Esophagus muscularis mucosa (tissue), 4 donors: Measurements from ENCODE around the gene SPRED2. TPM values are rescaled to one million over a fixed set of nuclear protein-coding genes. Genes with fewer than 3 reads are reported as not detected.
A peak's percentile ranks its signal among the peaks of the same experiment; 100 is the strongest.

Experiments
- DNase-seq: peaks from one replicate; pipeline ENCODE4 v3.0.0-alpha.2; 2017; ENCODE audit errors: extremely low spot score
- H3K27ac ChIP-seq, 4 donors: fragments of 200-600 bp; sonication (generic); replicated peaks in 1 of 4; 1 replicate in 3 of 4; 2 replicates in 1 of 4; pipeline ENCODE4 v1.5.1; 2016 to 2019; ENCODE audit warnings: mild to moderate bottlenecking in 1 of 4
- H3K27me3 ChIP-seq, 4 donors: fragments of 200-600 bp; sonication (generic); one replicate each; pipeline versions ENCODE4 v1.5.1 to v1.6.0; 2016 to 2019
- H3K36me3 ChIP-seq, 4 donors: fragments of 200-600 bp; sonication (generic); one replicate each; pipeline ENCODE4 v1.5.1; 2016 to 2019
- H3K4me1 ChIP-seq, 4 donors: fragments of 200-600 bp; sonication (generic); one replicate each; pipeline ENCODE4 v1.5.1; 2016 to 2019
- H3K4me3 ChIP-seq, 4 donors: fragments of 200-600 bp; sonication (generic); 1 replicate in 2 of 4; 2 replicates in 2 of 4; pipeline ENCODE4 v1.5.1; 2016 to 2019; ENCODE audit warnings: mild to moderate bottlenecking in 4 of 4, moderate library complexity in 1 of 4
- H3K9me3 ChIP-seq, 4 donors: fragments of 200-600 bp; sonication (generic); 1 replicate in 3 of 4; 2 replicates in 1 of 4; pipeline ENCODE4 v1.5.1; 2016 to 2019
- CTCF ChIP-seq, 3 experiments: fragments of 200-600 bp in 2 of 3; fragments of 450-650 bp in 1 of 3; sonication (generic) in 2 of 3; IDR thresholded peaks; one replicate each; pipeline ENCODE4 v1.5.1; 2017 to 2019; ENCODE audit warnings: antibody characterized with exemption in 3 of 3, mild to moderate bottlenecking in 2 of 3, moderate library complexity in 1 of 3
- EP300 ChIP-seq: sonication (generic); formaldehyde crosslinking; IDR thresholded peaks from one replicate; pipeline ENCODE4 v1.6.1; 2017; ENCODE audit warnings: antibody characterized with exemption
- POLR2A ChIP-seq: fragments of 450-650 bp; IDR thresholded peaks from one replicate; pipeline ENCODE4 v1.6.1; 2017; ENCODE audit warnings: antibody characterized with exemption, moderate library complexity, mild to moderate bottlenecking, low read depth
- POLR2AphosphoS5 ChIP-seq, 2 donors: sonication (generic); formaldehyde crosslinking; IDR thresholded peaks; one replicate each; pipeline ENCODE4 v1.6.1; 2017; ENCODE audit warnings: antibody characterized with exemption in 2 of 2
- WGBS: methylation state at CpG from one replicate; pipeline ENCODE4 v1.1.5; 2018; 5-methylcytosine and 5-hydroxymethylcytosine counted together
- intact Hi-C: fragments of 100-400 bp; cut with DNase I; formaldehyde crosslinking; loops from one replicate; pipeline ENCODE4 v1.15.1; 2023
- total RNA-seq, 4 donors: library from RNA; depleted of rRNA; stranded (reverse); fragments of >200 nt; gene quantifications; one replicate each; pipeline versions ENCODE4 v1.1.0 to v1.2.1, GENCODE V29; 2016

The SPRED2 gene
- total RNA-seq, 4 donors from 2014 or later = 17.4 to 25.6 (median 18.7) TPM

GRCh38 chr2:65417509-65418085 lies 14.8 kb downstream of the SPRED2 start:
- Histone ChIP-seq H3K9me3 (no peaks in the 10 kb centered on the region), H3K4me1 (peaks cover 28 to 47% (median 39%) of the 10 kb centered on the region in 4 donors), H3K4me3 (no peak overlapping the region), H3K36me3 (no peaks in the 10 kb centered on the region), H3K27ac (no peak overlapping the region), H3K27me3 (no peaks in the 10 kb centered on the region)
- intact Hi-C loops = no loop called here
- no peak for DNase-seq
- WGBS = 90% methylated on average over 3 of the region's 3 CpGs
- TF ChIP-seq EP300 (no peak), CTCF (IDR thresholded peaks at IDR 0.05) (no peak), POLR2AphosphoS5 (IDR thresholded peaks at IDR 0.05) (no peak), POLR2A (no peak)

- WGBS = 97% methylated on average over 3 of the region's 3 CpGs
- no peaks in the 10 kb centered on the region for H3K27me3 ChIP-seq
- H3K4me3 ChIP-seq = no peak overlapping the region
- no peak overlapping the region for H3K27ac ChIP-seq
- no peaks in the 10 kb centered on the region for H3K36me3 ChIP-seq
- no peak for TF ChIP-seq POLR2AphosphoS5 (IDR thresholded peaks at IDR 0.05)
- no peak for TF ChIP-seq POLR2A
- no peak for TF ChIP-seq EP300
- no peak for TF ChIP-seq CTCF (IDR thresholded peaks at IDR 0.05)
- no peak for DNase-seq
- peaks cover 27 to 44% (median 39%) of the 10 kb centered on the region in 4 donors for H3K4me1 ChIP-seq
- intact Hi-C loops = no loop called here
- no peaks in the 10 kb centered on the region for H3K9me3 ChIP-seq
Observed at GRCh38 chr2:65416945-65417344, 15.5 kb downstream of the SPRED2 start.

GRCh38 chr2:65416321-65416720 lies 16.1 kb downstream of the SPRED2 start:
- H3K27me3 ChIP-seq = no peaks in the 10 kb centered on the region
- intact Hi-C loops = no loop called here
- WGBS = 81% methylated on average over 3 of the region's 3 CpGs
- DNase-seq = peak; percentile 79
- no peak overlapping the region for H3K4me3 ChIP-seq
- no peak overlapping the region for H3K27ac ChIP-seq
- H3K4me1 ChIP-seq = peaks cover 21 to 48% (median 34%) of the 10 kb centered on the region in 4 donors
- no peaks in the 10 kb centered on the region for H3K9me3 ChIP-seq
- TF ChIP-seq POLR2AphosphoS5 (IDR thresholded peaks at IDR 0.05) (no peak), POLR2A (no peak)
- no peaks in the 10 kb centered on the region for H3K36me3 ChIP-seq

GRCh38 chr2:65415091-65415490 lies 17.3 kb downstream of the SPRED2 start:
- H3K36me3 ChIP-seq = no peaks in the 10 kb centered on the region
- H3K4me1 ChIP-seq = peaks cover 13 to 41% (median 24%) of the 10 kb centered on the region in 4 donors
- no peak overlapping the region for H3K27ac ChIP-seq
- intact Hi-C loops = no loop called here
- no peak for TF ChIP-seq EP300
- TF ChIP-seq CTCF (IDR thresholded peaks at IDR 0.05) = no peak
- no peak for TF ChIP-seq POLR2AphosphoS5 (IDR thresholded peaks at IDR 0.05)
- no peak for TF ChIP-seq POLR2A
- H3K27me3 ChIP-seq = no peaks in the 10 kb centered on the region
- DNase-seq = no peak
- 94% methylated on average over 1 of the region's 1 CpG for WGBS
- no peaks in the 10 kb centered on the region for H3K9me3 ChIP-seq
- no peak overlapping the region for H3K4me3 ChIP-seq

GRCh38 chr2:65413610-65414009 lies 18.8 kb downstream of the SPRED2 start:
- no peaks in the 10 kb centered on the region for H3K27me3 ChIP-seq
- no peaks in the 10 kb centered on the region for H3K36me3 ChIP-seq
- H3K9me3 ChIP-seq = no peaks in the 10 kb centered on the region
- no peak overlapping the region for H3K27ac ChIP-seq
- no peak for DNase-seq
- intact Hi-C loops = no loop called here
- no peak overlapping the region for H3K4me3 ChIP-seq
- TF ChIP-seq CTCF (IDR thresholded peaks at IDR 0.05) = no peak
- TF ChIP-seq POLR2A = no peak
- no peak for TF ChIP-seq POLR2AphosphoS5 (IDR thresholded peaks at IDR 0.05)
- no peak for TF ChIP-seq EP300
- 44% methylated on average over 2 of the region's 2 CpGs for WGBS
- peaks cover 3 to 44% (median 23%) of the 10 kb centered on the region in 4 donors for H3K4me1 ChIP-seq
